Measurements from ENCODE around the gene GAP43. TPM values are rescaled to one million over a fixed set of nuclear protein-coding genes. Genes with fewer than 3 reads are reported as not detected.
A peak's percentile ranks its signal among the peaks of the same experiment; 100 is the strongest.

Gene GAP43
- total RNA-seq, 1 donor from 2014 or later, result 5.7 TPM

DNA sequence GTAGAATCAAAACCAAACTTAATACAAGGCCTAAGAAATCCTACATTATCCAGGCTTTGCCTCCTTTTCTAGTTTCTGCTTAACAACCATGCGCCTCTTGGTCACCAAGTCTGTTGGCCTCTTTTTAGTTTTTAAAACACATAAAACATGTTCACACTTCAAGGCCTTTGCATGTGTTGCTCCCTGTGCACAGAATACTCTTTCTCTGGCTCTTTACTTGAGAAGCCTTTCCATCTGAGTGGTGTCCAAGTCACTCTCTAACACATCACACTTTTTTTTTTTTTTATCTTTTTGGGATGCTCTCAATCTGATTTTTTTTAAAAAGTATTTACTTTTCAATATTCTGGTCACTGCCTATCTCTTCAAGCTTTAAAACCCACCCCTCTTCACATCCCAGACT lies 14.9 kb downstream of the GAP43 start:
- Mint-ChIP-seq H3K4me3 (no peak overlapping the region), H3K9me3 (no peaks in the 10 kb centered on the region), H3K36me3 (no peaks in the 10 kb centered on the region), H3K4me1 (peaks cover 8% of the 10 kb centered on the region), H3K27me3 (ENCODE audit: low read depth) (no peaks in the 10 kb centered on the region), H3K27ac (no peak overlapping the region)
- DNase-seq (ENCODE audit: low spot score in 2 of 2, unreplicated experiment in 2 of 2), result no peak
- TF ChIP-seq, protein P1, sequence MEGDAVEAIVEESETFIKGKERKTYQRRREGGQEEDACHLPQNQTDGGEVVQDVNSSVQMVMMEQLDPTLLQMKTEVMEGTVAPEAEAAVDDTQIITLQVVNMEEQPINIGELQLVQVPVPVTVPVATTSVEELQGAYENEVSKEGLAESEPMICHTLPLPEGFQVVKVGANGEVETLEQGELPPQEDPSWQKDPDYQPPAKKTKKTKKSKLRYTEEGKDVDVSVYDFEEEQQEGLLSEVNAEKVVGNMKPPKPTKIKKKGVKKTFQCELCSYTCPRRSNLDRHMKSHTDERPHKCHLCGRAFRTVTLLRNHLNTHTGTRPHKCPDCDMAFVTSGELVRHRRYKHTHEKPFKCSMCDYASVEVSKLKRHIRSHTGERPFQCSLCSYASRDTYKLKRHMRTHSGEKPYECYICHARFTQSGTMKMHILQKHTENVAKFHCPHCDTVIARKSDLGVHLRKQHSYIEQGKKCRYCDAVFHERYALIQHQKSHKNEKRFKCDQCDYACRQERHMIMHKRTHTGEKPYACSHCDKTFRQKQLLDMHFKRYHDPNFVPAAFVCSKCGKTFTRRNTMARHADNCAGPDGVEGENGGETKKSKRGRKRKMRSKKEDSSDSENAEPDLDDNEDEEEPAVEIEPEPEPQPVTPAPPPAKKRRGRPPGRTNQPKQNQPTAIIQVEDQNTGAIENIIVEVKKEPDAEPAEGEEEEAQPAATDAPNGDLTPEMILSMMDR (IDR thresholded peaks at IDR 0.05; ENCODE audit: unreplicated experiment), result no peak

DNA sequence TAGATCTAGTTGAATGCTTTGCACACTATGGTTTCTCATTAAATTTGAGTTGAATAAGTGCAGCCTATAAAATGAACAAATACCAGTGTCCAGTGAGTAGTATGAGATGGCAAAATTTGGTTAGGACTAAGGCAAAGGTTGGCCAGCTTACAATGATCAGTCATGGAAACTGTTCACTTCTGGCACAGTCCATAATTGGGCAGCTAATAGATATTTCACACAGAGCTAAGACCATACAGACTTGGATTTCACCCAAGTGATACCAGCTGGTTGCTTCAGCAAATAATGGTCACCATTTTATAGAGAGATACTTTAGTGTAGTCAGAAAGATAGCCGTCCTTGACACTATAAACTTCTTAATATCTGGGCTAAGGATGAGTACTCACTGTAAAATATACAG lies 15.7 kb downstream of the GAP43 start:
- Mint-ChIP-seq H3K36me3 (no peaks in the 10 kb centered on the region), H3K4me3 (no peak overlapping the region), H3K4me1 (peaks cover 8% of the 10 kb centered on the region), H3K27ac (no peak overlapping the region), H3K9me3 (no peaks in the 10 kb centered on the region), H3K27me3 (ENCODE audit: low read depth) (no peaks in the 10 kb centered on the region)
- TF ChIP-seq, protein P1 (IDR thresholded peaks at IDR 0.05; ENCODE audit: unreplicated experiment), result no peak
- no peak for DNase-seq (ENCODE audit: low spot score in 2 of 2, unreplicated experiment in 2 of 2)

DNA sequence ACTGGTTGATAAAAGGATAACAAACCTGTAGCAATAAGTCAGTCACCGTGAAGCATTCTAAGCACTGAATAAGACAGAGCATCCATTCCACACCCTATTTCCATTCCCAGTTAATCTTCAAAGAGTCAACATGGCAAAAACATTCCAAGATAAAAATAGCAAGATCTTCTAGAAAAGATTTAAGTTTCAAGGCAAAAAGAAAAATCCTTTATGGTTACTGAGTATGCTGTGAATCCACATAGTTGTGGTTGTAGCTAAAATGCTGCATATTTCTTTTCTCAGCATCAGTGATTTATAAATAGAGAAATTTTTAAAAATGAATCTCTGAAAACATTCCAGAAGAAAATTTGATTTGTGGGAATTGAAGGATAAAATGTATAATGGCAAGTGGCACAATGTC lies 21.1 kb downstream of the GAP43 start:
- Mint-ChIP-seq H3K4me3 (no peak overlapping the region), H3K27me3 (ENCODE audit: low read depth) (no peaks in the 10 kb centered on the region), H3K9me3 (peaks cover 6% of the 10 kb centered on the region), H3K27ac (peak overlapping the region; percentile 0), H3K4me1 (peaks cover 18% of the 10 kb centered on the region), H3K36me3 (no peaks in the 10 kb centered on the region)
- TF ChIP-seq, protein P1 (IDR thresholded peaks at IDR 0.05; ENCODE audit: unreplicated experiment), result no peak
- DNase-seq (ENCODE audit: low spot score in 2 of 2, unreplicated experiment in 2 of 2), result no peak

DNA sequence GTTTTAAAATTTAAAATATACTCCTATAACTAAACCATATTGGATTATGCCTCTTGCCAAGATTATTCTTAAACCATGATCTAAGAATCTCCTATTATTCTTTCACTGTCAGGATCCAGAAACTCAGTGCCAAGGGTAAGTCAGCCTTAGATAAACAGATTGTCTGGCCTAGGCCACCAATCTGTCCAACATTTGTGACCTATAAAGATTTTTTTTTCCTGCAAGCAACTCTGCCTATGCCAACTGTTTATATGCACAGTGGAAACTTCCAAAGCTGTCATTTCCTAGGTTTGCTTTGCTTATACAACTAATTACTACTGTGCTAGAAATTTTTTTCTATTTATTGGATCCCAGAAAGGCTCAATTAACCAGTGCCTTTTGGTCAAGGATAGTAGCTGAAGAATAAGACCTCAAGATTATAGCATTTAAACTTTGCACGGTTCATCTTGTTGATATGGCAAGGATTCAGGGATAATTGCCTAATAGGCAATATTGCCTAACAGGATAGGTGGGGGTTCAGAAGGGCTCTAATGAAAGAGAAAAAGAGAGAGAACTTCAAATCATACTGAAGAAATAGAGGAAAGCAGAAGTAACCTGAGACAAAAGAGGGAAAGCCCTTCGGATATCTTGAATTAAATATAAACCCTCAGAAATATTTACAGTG lies 22.8 kb downstream of the GAP43 start:
- no peaks in the 10 kb centered on the region for H3K27me3 Mint-ChIP-seq (ENCODE audit: low read depth)

DNA sequence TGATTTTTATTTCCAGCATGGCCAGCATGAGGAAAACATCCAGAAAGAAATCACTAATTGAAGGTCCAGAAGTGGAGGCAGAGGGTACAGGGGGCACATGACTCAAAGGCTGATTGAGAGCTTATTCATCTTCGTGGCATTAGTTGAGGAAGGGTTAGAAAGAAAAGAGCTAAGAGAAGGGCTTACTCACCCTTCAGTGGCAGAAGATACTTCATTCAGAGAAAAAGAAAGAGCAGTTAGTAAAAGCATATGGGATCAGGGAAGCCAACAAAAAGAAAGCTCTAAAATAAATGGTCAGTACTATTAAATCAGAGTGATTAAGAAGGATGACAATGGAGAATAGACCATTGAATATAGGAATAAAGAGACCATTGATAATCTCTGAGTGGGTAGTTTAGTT lies 25.2 kb downstream of the GAP43 start:
- Mint-ChIP-seq H3K36me3 (no peaks in the 10 kb centered on the region), H3K4me1 (peaks cover 12% of the 10 kb centered on the region), H3K27ac (no peak overlapping the region), H3K9me3 (peaks cover 6% of the 10 kb centered on the region), H3K27me3 (ENCODE audit: low read depth) (no peaks in the 10 kb centered on the region), H3K4me3 (no peak overlapping the region)
- no peak for DNase-seq (ENCODE audit: low spot score in 2 of 2, unreplicated experiment in 2 of 2)
- TF ChIP-seq, protein P1 (IDR thresholded peaks at IDR 0.05; ENCODE audit: unreplicated experiment), result no peak

More for the DNA sequence above, 22.8 kb downstream of the GAP43 start:
- H3K36me3 Mint-ChIP-seq, result no peaks in the 10 kb centered on the region
- DNase-seq (ENCODE audit: low spot score in 2 of 2, unreplicated experiment in 2 of 2), result no peak
- TF ChIP-seq, protein P1 (IDR thresholded peaks at IDR 0.05; ENCODE audit: unreplicated experiment), result no peak
- H3K27ac Mint-ChIP-seq, result no peak overlapping the region
- peaks cover 12% of the 10 kb centered on the region for H3K4me1 Mint-ChIP-seq
- H3K4me3 Mint-ChIP-seq, result no peak overlapping the region
- H3K9me3 Mint-ChIP-seq, result peaks cover 6% of the 10 kb centered on the region
